HFF-Myc (cell line): ENCODE results near the gene RIMKLB.
"Not testable (repeated sequence)": the region's sequence is repeated elsewhere in the genome, so short reads cannot be mapped to it uniquely, and the experiment has no call there.

Experiments
- DNase-seq: peaks from one replicate; pipeline ENCODE4 v3.0.0-alpha.2; 2011; ENCODE audit warnings: low read depth; ENCODE audit errors: extremely low read depth
- H3K4me3 ChIP-seq: replicated peaks from 2 replicates; pipeline ENCODE4 v1.5.1; 2011; ENCODE audit warnings: low read depth, mild to moderate bottlenecking, control low read depth, low read length
- CTCF ChIP-seq: IDR thresholded peaks from 2 replicates; pipeline ENCODE4 v1.5.1; 2012; ENCODE audit warnings: mild to moderate bottlenecking, low read depth, low read length, control low read depth; ENCODE audit errors: missing control alignments

The RIMKLB gene

GRCh38 chr12:8712572-8712971, 14.8 kb downstream of the RIMKLB start:
- no peak overlapping the region for H3K4me3 ChIP-seq
- no peak for DNase-seq

GRCh38 chr12:8722286-8722800, 24.6 kb downstream of the RIMKLB start:
- H3K4me3 ChIP-seq: no peak overlapping the region
- no peak for TF ChIP-seq CTCF
- no peak for DNase-seq

More at GRCh38 chr12:8712572-8712971, 14.8 kb downstream of the RIMKLB start:
- TF ChIP-seq CTCF: no peak

GRCh38 chr12:8734873-8735381, 37.1 kb downstream of the RIMKLB start:
- no peak overlapping the region for H3K4me3 ChIP-seq
- TF ChIP-seq CTCF: no peak
- no peak for DNase-seq

DNA sequence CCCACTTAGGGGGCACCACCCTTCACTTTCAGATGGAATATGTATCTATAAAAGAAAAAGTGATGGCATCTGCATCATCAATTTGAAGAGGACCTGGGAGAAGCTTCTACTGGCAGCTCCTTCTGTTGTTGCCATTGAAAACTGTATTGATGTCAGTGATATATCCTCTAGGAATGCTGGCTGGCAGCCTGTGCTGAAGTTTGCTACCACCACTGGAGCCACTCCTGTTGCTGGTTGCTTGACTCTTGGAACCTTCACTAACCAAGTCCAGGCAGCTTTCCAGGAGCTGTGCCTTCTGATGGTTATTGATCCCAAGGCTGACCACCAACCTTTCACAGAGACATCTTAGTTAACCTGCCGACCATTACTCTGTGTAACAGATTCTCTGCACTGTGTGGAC, 44.7 kb downstream of the RIMKLB start:
- no peak overlapping the region for H3K4me3 ChIP-seq
- DNase-seq: no peak
- no peak for TF ChIP-seq CTCF

DNA sequence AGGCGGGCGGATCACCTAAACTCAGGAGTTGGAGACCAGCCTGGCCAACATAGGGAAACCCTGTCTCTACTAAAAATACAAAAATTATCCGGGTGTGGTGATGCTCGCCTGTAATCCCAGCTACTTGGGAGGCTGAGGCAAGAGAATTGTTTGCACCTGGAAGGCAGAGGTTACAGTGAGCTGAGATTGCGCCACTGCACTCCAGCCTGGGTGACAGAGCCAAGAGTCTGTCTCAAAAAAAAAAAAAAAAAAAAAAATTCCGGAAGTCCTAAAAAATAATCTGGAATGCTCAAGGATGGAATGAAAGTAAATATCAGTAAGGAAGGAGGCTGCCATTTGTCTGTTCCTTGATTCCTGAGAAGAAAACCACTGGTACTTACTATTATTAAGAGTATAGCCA, 45.3 kb downstream of the RIMKLB start:
- H3K4me3 ChIP-seq, DNase-seq: not testable (repeated sequence)

GRCh38 chr12:8745631-8746030, 47.8 kb downstream of the RIMKLB start:
- H3K4me3 ChIP-seq, DNase-seq: not testable (repeated sequence)

- TF ChIP-seq CTCF: no peak
- no peak for DNase-seq
- H3K4me3 ChIP-seq: no peak overlapping the region
Measured at GRCh38 chr12:8746046-8746445, 48.3 kb downstream of the RIMKLB start.

GRCh38 chr12:8760076-8760475, 62.3 kb downstream of the RIMKLB start:
- DNase-seq, H3K4me3 ChIP-seq: not testable (repeated sequence)

GRCh38 chr12:8762701-8763100, 64.9 kb downstream of the RIMKLB start:
- not testable (repeated sequence) for DNase-seq, H3K4me3 ChIP-seq

DNA sequence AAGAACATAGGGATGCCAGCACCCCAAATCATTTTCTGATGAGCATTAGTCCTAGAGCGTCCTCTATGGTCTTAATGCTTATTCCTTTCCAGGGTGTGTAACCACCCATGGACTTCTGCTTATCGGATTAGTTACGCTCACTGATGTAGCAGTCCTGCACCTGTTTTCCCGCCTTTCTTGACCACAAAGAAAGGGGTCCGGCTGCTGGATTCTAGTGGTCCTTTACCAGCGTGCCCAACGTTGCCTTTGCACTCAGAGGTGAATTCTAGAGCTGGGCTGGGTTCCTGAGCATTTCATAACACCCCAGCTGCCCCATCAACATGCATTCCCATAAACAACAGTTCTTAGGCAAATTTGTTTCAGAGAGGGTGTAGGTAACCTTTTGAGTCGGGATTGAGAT, 68.3 kb downstream of the RIMKLB start:
- DNase-seq: not testable (repeated sequence)

More for the DNA sequence above, 68.3 kb downstream of the RIMKLB start:
- not testable (repeated sequence) for H3K4me3 ChIP-seq
